HepG2 (cell line): Measurements from ENCODE around the gene NRBP1. TPM values are rescaled to one million over a fixed set of nuclear protein-coding genes. Genes with fewer than 3 reads are reported as not detected.
A peak's percentile ranks its signal among the peaks of the same experiment; 100 is the strongest.

Source experiments
- ARID2 ChIP-seq: sonication (generic); formaldehyde crosslinking; IDR thresholded peaks from 2 replicates; pipeline ENCODE4 v1.8.1; 2022; ENCODE audit warnings: mild to moderate bottlenecking, missing genetic modification reagents, borderline replicate concordance
- HOXD1 ChIP-seq: sonication (generic); formaldehyde crosslinking; IDR thresholded peaks from 2 replicates; pipeline ENCODE4 v1.5.0; 2020; ENCODE audit warnings: missing genetic modification reagents
- MXI1 ChIP-seq: IDR thresholded peaks from 3 replicates; pipeline ENCODE4 v1.6.1; 2012; ENCODE audit warnings: low read depth, low read length, inconsistent platforms, borderline replicate concordance
- NFE2L1 ChIP-seq: sonication (generic); formaldehyde crosslinking; IDR thresholded peaks from 2 replicates; pipeline ENCODE4 v1.4.0; 2020; ENCODE audit warnings: missing genetic modification reagents, mild to moderate bottlenecking, borderline replicate concordance
- SIX1 ChIP-seq: sonication (generic); formaldehyde crosslinking; IDR thresholded peaks from 2 replicates; pipeline ENCODE4 v1.4.0; 2020; ENCODE audit warnings: missing genetic modification reagents, borderline replicate concordance
- ZNF292 ChIP-seq: sonication (generic); formaldehyde crosslinking; IDR thresholded peaks from 2 replicates; pipeline ENCODE4 v1.8.1; 2022; ENCODE audit warnings: mild to moderate bottlenecking, low read depth, missing genetic modification reagents, borderline replicate concordance
- ZNF34 ChIP-seq: sonication (generic); formaldehyde crosslinking; IDR thresholded peaks from 2 replicates; pipeline ENCODE4 v1.4.0; 2020; ENCODE audit warnings: mild to moderate bottlenecking, missing genetic modification reagents, borderline replicate concordance
- ZNF468 ChIP-seq: sonication (generic); formaldehyde crosslinking; IDR thresholded peaks from 2 replicates; pipeline ENCODE4 v1.8.0; 2022; ENCODE audit warnings: mild to moderate bottlenecking, moderate library complexity, missing genetic modification reagents
- ZNF563 ChIP-seq: sonication (generic); formaldehyde crosslinking; IDR thresholded peaks from 2 replicates; pipeline ENCODE4 v1.8.0; 2022; ENCODE audit warnings: mild to moderate bottlenecking, moderate library complexity, missing genetic modification reagents
- ZSCAN22 ChIP-seq: sonication (generic); formaldehyde crosslinking; IDR thresholded peaks from 2 replicates; pipeline ENCODE4 v1.4.0; 2020; ENCODE audit warnings: mild to moderate bottlenecking, missing genetic modification reagents
- polyA plus RNA-seq, 8 experiments: library from polyadenylated mRNA; depleted of rRNA in 3 of 8; stranded (reverse) in 7 of 8; unstranded in 1 of 8; fragments of >200 nt; fragmentation: Illumina TruSeq in 4 of 8; extraction: Trizol in 4 of 8; gene quantifications; 2 replicates each; pipeline versions ENCODE4 v1.2.1 to v1.2.3, GENCODE V29; 2011 to 2016; ENCODE audit warnings: low read depth in 4 of 8, missing spikeins in 1 of 8, mixed read lengths in 1 of 8; ENCODE audit not compliant: insufficient read depth in 1 of 8
- total RNA-seq, 5 experiments: library from RNA; depleted of rRNA; stranded (reverse); fragments of >200 nt; fragmentation: Illumina TruSeq; extraction: Trizol; gene quantifications; 2 replicates each; pipeline ENCODE4 v1.2.3, GENCODE V29; 2016; ENCODE audit warnings: low read depth in 1 of 5
- TF ChIP-seq, protein P1 (sequence below): sonication (generic); formaldehyde crosslinking; conservative IDR thresholded peaks from 2 replicates; pipeline ENCODE4 v1.4.0; 2020; ENCODE audit warnings: missing genetic modification reagents
- TF ChIP-seq, protein P2 (sequence below): sonication (generic); formaldehyde crosslinking; IDR thresholded peaks from 2 replicates; pipeline ENCODE4 v1.5.1; 2020; ENCODE audit warnings: mild to moderate bottlenecking, missing genetic modification reagents, moderate library complexity
- TF ChIP-seq, protein P3 (sequence below): sonication (generic); formaldehyde crosslinking; IDR thresholded peaks from 2 replicates; pipeline ENCODE4 v1.5.1; 2020; ENCODE audit warnings: missing genetic modification reagents, mild to moderate bottlenecking, borderline replicate concordance
- TF ChIP-seq, protein P4 (sequence below): IDR thresholded peaks from 2 replicates; pipeline ENCODE4 v1.6.1; 2016; ENCODE audit warnings: missing compliant biosample characterization, missing genetic modification reagents, borderline replicate concordance
- TF ChIP-seq, protein P5 (sequence below): IDR thresholded peaks from 2 replicates; pipeline ENCODE4 v1.6.1; 2016; ENCODE audit warnings: missing compliant biosample characterization, missing genetic modification reagents, borderline replicate concordance
- TF ChIP-seq, protein P6 (sequence below): IDR thresholded peaks from 2 replicates; pipeline ENCODE4 v1.6.1; 2012; ENCODE audit warnings: low read length, improper control_type of control experiment

The NRBP1 gene
- total and polyA plus RNA-seq, 2 of the 13 experiments (the other 11 are each of a cell fraction or from before 2014, with no cell fraction given) = 165 to 240 TPM

DNA sequence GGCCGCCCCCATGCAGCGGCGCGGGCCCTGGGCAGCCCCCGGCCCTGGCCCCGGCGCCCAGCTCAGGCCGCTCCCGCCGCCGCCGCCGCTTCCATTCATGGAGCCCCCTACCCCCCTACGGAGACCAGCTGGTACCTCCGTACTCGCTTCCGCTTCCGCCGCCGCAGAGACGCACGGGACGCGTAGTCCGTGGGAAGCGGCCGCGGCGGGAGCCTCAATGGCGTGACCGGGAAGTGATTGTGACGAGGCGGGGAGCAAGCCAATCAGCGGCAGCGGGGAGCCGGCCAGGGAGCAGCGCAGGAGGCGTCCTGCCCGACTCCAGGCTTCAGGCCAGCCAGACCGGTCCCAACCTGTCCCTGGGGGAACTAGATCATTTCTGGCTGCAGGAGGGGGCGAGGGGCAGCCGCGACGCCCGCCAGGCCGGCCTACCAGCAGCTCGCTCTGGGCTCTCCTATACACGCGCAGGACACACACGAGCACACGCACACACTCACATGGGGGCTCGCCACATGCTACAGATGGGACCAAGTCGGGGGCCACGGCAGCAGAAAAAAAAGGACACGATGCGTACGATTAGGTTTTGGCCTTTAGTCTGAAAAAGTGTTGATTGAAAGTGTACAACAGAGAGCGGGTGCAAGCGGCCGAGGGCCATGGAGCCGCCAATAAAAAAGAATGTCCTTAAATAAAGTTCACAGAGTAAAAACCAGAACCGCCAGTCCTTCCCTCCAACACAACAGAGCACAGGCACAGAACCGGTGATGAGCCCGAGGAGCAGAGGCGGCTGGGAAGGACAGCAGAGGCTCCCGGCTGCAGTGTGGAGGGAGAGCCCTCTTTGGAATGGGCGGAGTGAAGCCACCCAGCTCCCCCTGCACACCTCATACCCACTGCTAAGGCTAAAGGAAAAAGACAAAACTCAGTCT is 47.5 kb upstream of the NRBP1 start, which contains the start of gene ZNF513 (continued):
- TF ChIP-seq, protein P1, sequence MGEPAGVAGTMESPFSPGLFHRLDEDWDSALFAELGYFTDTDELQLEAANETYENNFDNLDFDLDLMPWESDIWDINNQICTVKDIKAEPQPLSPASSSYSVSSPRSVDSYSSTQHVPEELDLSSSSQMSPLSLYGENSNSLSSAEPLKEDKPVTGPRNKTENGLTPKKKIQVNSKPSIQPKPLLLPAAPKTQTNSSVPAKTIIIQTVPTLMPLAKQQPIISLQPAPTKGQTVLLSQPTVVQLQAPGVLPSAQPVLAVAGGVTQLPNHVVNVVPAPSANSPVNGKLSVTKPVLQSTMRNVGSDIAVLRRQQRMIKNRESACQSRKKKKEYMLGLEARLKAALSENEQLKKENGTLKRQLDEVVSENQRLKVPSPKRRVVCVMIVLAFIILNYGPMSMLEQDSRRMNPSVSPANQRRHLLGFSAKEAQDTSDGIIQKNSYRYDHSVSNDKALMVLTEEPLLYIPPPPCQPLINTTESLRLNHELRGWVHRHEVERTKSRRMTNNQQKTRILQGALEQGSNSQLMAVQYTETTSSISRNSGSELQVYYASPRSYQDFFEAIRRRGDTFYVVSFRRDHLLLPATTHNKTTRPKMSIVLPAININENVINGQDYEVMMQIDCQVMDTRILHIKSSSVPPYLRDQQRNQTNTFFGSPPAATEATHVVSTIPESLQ (CRISPR knock-in tag) = no peak
- TF ChIP-seq, protein P2, sequence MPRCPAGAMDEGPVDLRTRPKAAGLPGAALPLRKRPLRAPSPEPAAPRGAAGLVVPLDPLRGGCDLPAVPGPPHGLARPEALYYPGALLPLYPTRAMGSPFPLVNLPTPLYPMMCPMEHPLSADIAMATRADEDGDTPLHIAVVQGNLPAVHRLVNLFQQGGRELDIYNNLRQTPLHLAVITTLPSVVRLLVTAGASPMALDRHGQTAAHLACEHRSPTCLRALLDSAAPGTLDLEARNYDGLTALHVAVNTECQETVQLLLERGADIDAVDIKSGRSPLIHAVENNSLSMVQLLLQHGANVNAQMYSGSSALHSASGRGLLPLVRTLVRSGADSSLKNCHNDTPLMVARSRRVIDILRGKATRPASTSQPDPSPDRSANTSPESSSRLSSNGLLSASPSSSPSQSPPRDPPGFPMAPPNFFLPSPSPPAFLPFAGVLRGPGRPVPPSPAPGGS = no peak; the same call in 1 of the 2 replicates
- TF ChIP-seq NFE2L1 (no peak), ZNF292 (no peak), HOXD1 (CRISPR knock-in tag) (no peak), ZNF468 (CRISPR knock-in tag) (no peak), MXI1 (peak; percentile 49; the same call in 1 of the 3 replicates), ZNF34 (0 out of 2 replicates have a peak, but pooled peaks have one; percentile 19), ZNF563 (CRISPR knock-in tag) (0 out of 2 replicates have a peak, but pooled peaks have one; percentile 29), ZSCAN22 (CRISPR knock-in tag) (no peak), ARID2 (no peak), SIX1 (CRISPR knock-in tag) (no peak)
- TF ChIP-seq, protein P3, sequence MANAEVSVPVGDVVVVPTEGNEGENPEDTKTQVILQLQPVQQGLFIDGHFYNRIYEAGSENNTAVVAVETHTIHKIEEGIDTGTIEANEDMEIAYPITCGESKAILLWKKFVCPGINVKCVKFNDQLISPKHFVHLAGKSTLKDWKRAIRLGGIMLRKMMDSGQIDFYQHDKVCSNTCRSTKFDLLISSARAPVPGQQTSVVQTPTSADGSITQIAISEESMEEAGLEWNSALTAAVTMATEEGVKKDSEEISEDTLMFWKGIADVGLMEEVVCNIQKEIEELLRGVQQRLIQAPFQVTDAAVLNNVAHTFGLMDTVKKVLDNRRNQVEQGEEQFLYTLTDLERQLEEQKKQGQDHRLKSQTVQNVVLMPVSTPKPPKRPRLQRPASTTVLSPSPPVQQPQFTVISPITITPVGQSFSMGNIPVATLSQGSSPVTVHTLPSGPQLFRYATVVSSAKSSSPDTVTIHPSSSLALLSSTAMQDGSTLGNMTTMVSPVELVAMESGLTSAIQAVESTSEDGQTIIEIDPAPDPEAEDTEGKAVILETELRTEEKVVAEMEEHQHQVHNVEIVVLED (CRISPR knock-in tag) = peak; percentile 77; the same call in 1 of the 2 replicates
- TF ChIP-seq, protein P4, sequence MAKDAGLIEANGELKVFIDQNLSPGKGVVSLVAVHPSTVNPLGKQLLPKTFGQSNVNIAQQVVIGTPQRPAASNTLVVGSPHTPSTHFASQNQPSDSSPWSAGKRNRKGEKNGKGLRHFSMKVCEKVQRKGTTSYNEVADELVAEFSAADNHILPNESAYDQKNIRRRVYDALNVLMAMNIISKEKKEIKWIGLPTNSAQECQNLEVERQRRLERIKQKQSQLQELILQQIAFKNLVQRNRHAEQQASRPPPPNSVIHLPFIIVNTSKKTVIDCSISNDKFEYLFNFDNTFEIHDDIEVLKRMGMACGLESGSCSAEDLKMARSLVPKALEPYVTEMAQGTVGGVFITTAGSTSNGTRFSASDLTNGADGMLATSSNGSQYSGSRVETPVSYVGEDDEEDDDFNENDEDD (CRISPR knock-in tag) = peak; percentile 49; the same call in 1 of the 2 replicates
- TF ChIP-seq, protein P5, sequence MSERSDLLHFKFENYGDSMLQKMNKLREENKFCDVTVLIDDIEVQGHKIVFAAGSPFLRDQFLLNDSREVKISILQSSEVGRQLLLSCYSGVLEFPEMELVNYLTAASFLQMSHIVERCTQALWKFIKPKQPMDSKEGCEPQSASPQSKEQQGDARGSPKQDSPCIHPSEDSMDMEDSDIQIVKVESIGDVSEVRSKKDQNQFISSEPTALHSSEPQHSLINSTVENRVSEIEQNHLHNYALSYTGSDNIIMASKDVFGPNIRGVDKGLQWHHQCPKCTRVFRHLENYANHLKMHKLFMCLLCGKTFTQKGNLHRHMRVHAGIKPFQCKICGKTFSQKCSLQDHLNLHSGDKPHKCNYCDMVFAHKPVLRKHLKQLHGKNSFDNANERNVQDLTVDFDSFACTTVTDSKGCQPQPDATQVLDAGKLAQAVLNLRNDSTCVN (CRISPR knock-in tag) = no peak
- TF ChIP-seq, protein P6, sequence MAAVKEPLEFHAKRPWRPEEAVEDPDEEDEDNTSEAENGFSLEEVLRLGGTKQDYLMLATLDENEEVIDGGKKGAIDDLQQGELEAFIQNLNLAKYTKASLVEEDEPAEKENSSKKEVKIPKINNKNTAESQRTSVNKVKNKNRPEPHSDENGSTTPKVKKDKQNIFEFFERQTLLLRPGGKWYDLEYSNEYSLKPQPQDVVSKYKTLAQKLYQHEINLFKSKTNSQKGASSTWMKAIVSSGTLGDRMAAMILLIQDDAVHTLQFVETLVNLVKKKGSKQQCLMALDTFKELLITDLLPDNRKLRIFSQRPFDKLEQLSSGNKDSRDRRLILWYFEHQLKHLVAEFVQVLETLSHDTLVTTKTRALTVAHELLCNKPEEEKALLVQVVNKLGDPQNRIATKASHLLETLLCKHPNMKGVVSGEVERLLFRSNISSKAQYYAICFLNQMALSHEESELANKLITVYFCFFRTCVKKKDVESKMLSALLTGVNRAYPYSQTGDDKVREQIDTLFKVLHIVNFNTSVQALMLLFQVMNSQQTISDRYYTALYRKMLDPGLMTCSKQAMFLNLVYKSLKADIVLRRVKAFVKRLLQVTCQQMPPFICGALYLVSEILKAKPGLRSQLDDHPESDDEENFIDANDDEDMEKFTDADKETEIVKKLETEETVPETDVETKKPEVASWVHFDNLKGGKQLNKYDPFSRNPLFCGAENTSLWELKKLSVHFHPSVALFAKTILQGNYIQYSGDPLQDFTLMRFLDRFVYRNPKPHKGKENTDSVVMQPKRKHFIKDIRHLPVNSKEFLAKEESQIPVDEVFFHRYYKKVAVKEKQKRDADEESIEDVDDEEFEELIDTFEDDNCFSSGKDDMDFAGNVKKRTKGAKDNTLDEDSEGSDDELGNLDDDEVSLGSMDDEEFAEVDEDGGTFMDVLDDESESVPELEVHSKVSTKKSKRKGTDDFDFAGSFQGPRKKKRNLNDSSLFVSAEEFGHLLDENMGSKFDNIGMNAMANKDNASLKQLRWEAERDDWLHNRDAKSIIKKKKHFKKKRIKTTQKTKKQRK = no peak
